H9 (cell line): ENCODE measurements around the gene PRMT2. TPM values are rescaled to one million over a fixed set of nuclear protein-coding genes. Genes with fewer than 3 reads are reported as not detected.

ENCODE experiments used
- DNase-seq: peaks from one replicate; pipeline ENCODE4 v3.0.0-alpha.2; 2017
- H2AFZ ChIP-seq: one replicate; pipeline ENCODE4 v1.6.1; 2013; ENCODE audit warnings: mild to moderate bottlenecking, low read length, control low read depth, moderate library complexity
- H2AK5ac ChIP-seq: 2 replicates; pipeline ENCODE4 v1.6.1; 2013; ENCODE audit warnings: low read length, control low read depth, mixed read lengths; ENCODE audit not compliant: insufficient read length
- H2BK120ac ChIP-seq: one replicate; pipeline ENCODE4 v1.6.1; 2013; ENCODE audit warnings: low read depth, mild to moderate bottlenecking, low read length, control low read depth, inconsistent platforms; ENCODE audit not compliant: poor library complexity, severe bottlenecking
- H2BK12ac ChIP-seq: 2 replicates; pipeline ENCODE4 v1.6.1; 2013; ENCODE audit warnings: low read length, control low read depth, mixed read lengths, low read depth; ENCODE audit not compliant: insufficient read length
- H2BK15ac ChIP-seq: 2 replicates; pipeline ENCODE4 v1.6.1; 2013; ENCODE audit warnings: low read depth, low read length, control low read depth
- H2BK20ac ChIP-seq: one replicate; pipeline ENCODE4 v1.6.1; 2013; ENCODE audit warnings: low read depth, mild to moderate bottlenecking, low read length, control low read depth, inconsistent platforms; ENCODE audit not compliant: poor library complexity, severe bottlenecking
- H2BK5ac ChIP-seq: 2 replicates; pipeline ENCODE4 v1.6.1; 2013; ENCODE audit warnings: low read length, control low read depth, mixed read lengths; ENCODE audit not compliant: insufficient read length
- H3K14ac ChIP-seq: 2 replicates; pipeline ENCODE4 v1.6.1; 2013; ENCODE audit warnings: low read length, control low read depth; ENCODE audit not compliant: insufficient read depth
- H3K18ac ChIP-seq: 2 replicates; pipeline ENCODE4 v1.6.1; 2013; ENCODE audit warnings: low read depth, mild to moderate bottlenecking, mixed read lengths, low read length, control low read depth; ENCODE audit not compliant: insufficient read length
- H3K23ac ChIP-seq: 2 replicates; pipeline ENCODE4 v1.6.1; 2013; ENCODE audit warnings: low read length, control low read depth, mixed read lengths, low read depth; ENCODE audit not compliant: insufficient read length
- H3K23me2 ChIP-seq: 2 replicates; pipeline ENCODE4 v1.6.1; 2013; ENCODE audit warnings: low read depth, mild to moderate bottlenecking, mixed read lengths, low read length, control low read depth; ENCODE audit not compliant: insufficient read length, poor library complexity, severe bottlenecking
- H3K27ac ChIP-seq: 2 replicates; pipeline ENCODE4 v1.5.1; 2013; ENCODE audit warnings: low read length, control low read depth, mixed read lengths, low read depth; ENCODE audit not compliant: insufficient read length
- H3K27me3 ChIP-seq: 2 replicates; pipeline ENCODE4 v1.6.1; 2013; ENCODE audit warnings: low read length, control low read depth, inconsistent platforms; ENCODE audit not compliant: insufficient read depth
- H3K4ac ChIP-seq: 2 replicates; pipeline ENCODE4 v1.6.1; 2013; ENCODE audit warnings: low read depth, mild to moderate bottlenecking, control low read depth, inconsistent platforms, low read length, moderate library complexity
- H3K4me1 ChIP-seq: 2 replicates; pipeline ENCODE4 v1.6.1; 2013; ENCODE audit warnings: low read length, control low read depth, inconsistent platforms; ENCODE audit not compliant: insufficient read depth
- H3K4me2 ChIP-seq: 2 replicates; pipeline ENCODE4 v1.6.1; 2013; ENCODE audit warnings: low read length, control low read depth, mixed read lengths; ENCODE audit not compliant: insufficient read length, insufficient read depth
- H3K56ac ChIP-seq: 2 replicates; pipeline ENCODE4 v1.6.1; 2013; ENCODE audit warnings: low read depth, mild to moderate bottlenecking, mixed read lengths, low read length, control low read depth; ENCODE audit not compliant: insufficient read length
- H3K79me1 ChIP-seq: 2 replicates; pipeline ENCODE4 v1.6.1; 2013; ENCODE audit warnings: low read depth, mild to moderate bottlenecking, moderate library complexity, low read length, control low read depth, inconsistent platforms; ENCODE audit not compliant: insufficient read depth, poor library complexity, severe bottlenecking
- H3K79me2 ChIP-seq: 2 replicates; pipeline ENCODE4 v1.6.1; 2013; ENCODE audit warnings: low read length, control low read depth, inconsistent platforms; ENCODE audit not compliant: insufficient read depth
- H3K9ac ChIP-seq: 2 replicates; pipeline ENCODE4 v1.6.1; 2013; ENCODE audit warnings: low read length, control low read depth, mixed read lengths; ENCODE audit not compliant: insufficient read length; ENCODE audit errors: extremely low read depth
- H3K9me3 ChIP-seq: one replicate; pipeline ENCODE4 v1.6.1; 2013; ENCODE audit warnings: low read depth, low read length, inconsistent platforms; ENCODE audit not compliant: control insufficient read depth
- H3T11ph ChIP-seq: one replicate; pipeline ENCODE4 v1.6.1; 2013; ENCODE audit warnings: mild to moderate bottlenecking, low read length, control low read depth, inconsistent platforms
- H4K20me1 ChIP-seq: one replicate; pipeline ENCODE4 v1.6.1; 2013; ENCODE audit not compliant: control insufficient read depth, insufficient read length, insufficient read depth
- H4K5ac ChIP-seq: 2 replicates; pipeline ENCODE4 v1.6.1; 2013; ENCODE audit warnings: low read depth, mild to moderate bottlenecking, mixed read lengths, low read length, control low read depth; ENCODE audit not compliant: insufficient read length
- H4K8ac ChIP-seq: replicated peaks from 2 replicates; pipeline ENCODE4 v1.6.1; 2013; ENCODE audit warnings: low read length, control low read depth, mixed read lengths, low read depth; ENCODE audit not compliant: insufficient read length
- H4K91ac ChIP-seq: 2 replicates; pipeline ENCODE4 v1.6.1; 2013; ENCODE audit warnings: low read depth, mild to moderate bottlenecking, moderate library complexity, mixed read lengths, low read length, control low read depth; ENCODE audit not compliant: insufficient read length
- H3K27ac Mint-ChIP-seq, 3 experiments: 2 replicates in 2 of 3; 3 replicates in 1 of 3; pipeline ENCODE4 v1.8.0; 2020 to 2021; ENCODE audit warnings: mixed read lengths in 3 of 3, mild to moderate bottlenecking in 1 of 3, moderate library complexity in 1 of 3
- H3K27me3 Mint-ChIP-seq: 2 replicates; pipeline ENCODE4 v1.8.0; 2021; ENCODE audit warnings: low read depth, mild to moderate bottlenecking, moderate library complexity, mixed read lengths
- H3K36me3 Mint-ChIP-seq, 3 experiments: 2 replicates in 2 of 3; 3 replicates in 1 of 3; pipeline ENCODE4 v1.8.0; 2020 to 2021; ENCODE audit warnings: low read depth in 3 of 3, mixed read lengths in 3 of 3; ENCODE audit not compliant: insufficient read depth in 1 of 3
- H3K4me1 Mint-ChIP-seq, 2 experiments: 2 replicates each; pipeline ENCODE4 v1.8.0; 2020; ENCODE audit warnings: mixed read lengths in 2 of 2
- H3K4me3 Mint-ChIP-seq, 2 experiments: 2 replicates in 1 of 2; 3 replicates in 1 of 2; pipeline ENCODE4 v1.8.0; 2020 to 2021; ENCODE audit warnings: mild to moderate bottlenecking in 2 of 2, mixed read lengths in 2 of 2, moderate library complexity in 1 of 2
- H3K9me3 Mint-ChIP-seq, 2 experiments: 2 replicates in 1 of 2; 3 replicates in 1 of 2; pipeline ENCODE4 v1.8.0; 2020; ENCODE audit warnings: mild to moderate bottlenecking in 2 of 2, mixed read lengths in 2 of 2, moderate library complexity in 1 of 2
- WGBS: extraction: QIAGEN DNeasy Blood & Tissue Kit; methylation state at CpG from one replicate; pipeline ENCODE4 v1.1.7; 2013; ENCODE audit warnings: missing lambda C conversion rate, low lambda C conversion rate, mixed read lengths; ENCODE audit not compliant: insufficient read length; ENCODE audit errors: extremely low coverage; 5-methylcytosine and 5-hydroxymethylcytosine counted together
- total RNA-seq: library from RNA; stranded (reverse); gene quantifications from 2 replicates; pipeline ENCODE4 v1.2.1, GENCODE V29; 2021
- TF ChIP-seq, protein P1 (sequence below): fragments of 200-600 bp; sonication (generic); conservative IDR thresholded peaks from 3 replicates; pipeline ENCODE4 v1.8.0; 2021; ENCODE audit warnings: antibody characterized with exemption, mild to moderate bottlenecking

PRMT2 gene
- total RNA-seq, 1 experiment from 2014 or later, result 53.7 TPM

DNA sequence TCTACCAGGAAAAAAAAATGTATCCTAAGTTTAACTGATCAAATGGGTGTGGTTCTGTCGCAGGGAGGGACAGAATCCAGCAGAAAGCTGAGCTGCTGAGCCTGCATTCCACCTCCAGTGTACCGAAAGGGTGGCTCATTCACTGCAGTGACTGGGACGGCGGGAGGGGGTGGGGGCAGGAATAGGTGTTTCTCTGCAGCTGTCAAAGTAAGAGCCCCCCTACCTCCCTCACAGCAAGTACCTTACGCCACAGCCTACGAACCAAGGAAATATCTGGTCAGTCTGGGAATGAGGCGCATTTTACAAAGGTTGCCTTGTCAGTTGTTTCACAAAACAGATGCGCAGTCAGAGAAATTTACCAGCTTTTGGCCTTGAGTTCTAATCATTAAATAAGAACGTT is 32.2 kb upstream of the PRMT2 start:
- no CpG with 5 or more reads among the region's 9 CpGs for WGBS
- TF ChIP-seq, protein P1, sequence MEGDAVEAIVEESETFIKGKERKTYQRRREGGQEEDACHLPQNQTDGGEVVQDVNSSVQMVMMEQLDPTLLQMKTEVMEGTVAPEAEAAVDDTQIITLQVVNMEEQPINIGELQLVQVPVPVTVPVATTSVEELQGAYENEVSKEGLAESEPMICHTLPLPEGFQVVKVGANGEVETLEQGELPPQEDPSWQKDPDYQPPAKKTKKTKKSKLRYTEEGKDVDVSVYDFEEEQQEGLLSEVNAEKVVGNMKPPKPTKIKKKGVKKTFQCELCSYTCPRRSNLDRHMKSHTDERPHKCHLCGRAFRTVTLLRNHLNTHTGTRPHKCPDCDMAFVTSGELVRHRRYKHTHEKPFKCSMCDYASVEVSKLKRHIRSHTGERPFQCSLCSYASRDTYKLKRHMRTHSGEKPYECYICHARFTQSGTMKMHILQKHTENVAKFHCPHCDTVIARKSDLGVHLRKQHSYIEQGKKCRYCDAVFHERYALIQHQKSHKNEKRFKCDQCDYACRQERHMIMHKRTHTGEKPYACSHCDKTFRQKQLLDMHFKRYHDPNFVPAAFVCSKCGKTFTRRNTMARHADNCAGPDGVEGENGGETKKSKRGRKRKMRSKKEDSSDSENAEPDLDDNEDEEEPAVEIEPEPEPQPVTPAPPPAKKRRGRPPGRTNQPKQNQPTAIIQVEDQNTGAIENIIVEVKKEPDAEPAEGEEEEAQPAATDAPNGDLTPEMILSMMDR, result no peak
- Mint-ChIP-seq H3K27me3 (peaks cover 8% of the 10 kb centered on the region), H3K36me3 (no peaks in the 10 kb centered on the region; a peak in 1 of 7 replicates), H3K4me1 (peaks cover 16 to 32% of the 10 kb centered on the region in 2 experiments), H3K9me3 (no peaks in the 10 kb centered on the region), H3K4me3 (no peak overlapping the region), H3K27ac (no peak overlapping the region)
- H2AK5ac ChIP-seq, result no peak overlapping the region
- H2BK5ac ChIP-seq, result no peak overlapping the region
- H3K23me2 ChIP-seq, result no peaks in the 10 kb centered on the region
- no peak overlapping the region for H3K14ac ChIP-seq
- H3T11ph ChIP-seq, result no peak overlapping the region
- no peaks in the 10 kb centered on the region for H3K79me1 ChIP-seq
- no peak overlapping the region for H3K56ac ChIP-seq
- H4K5ac ChIP-seq, result no peak overlapping the region
- H4K20me1 ChIP-seq, result no peaks in the 10 kb centered on the region
- no peaks in the 10 kb centered on the region for H3K4me1 ChIP-seq
- no peak overlapping the region for H2BK15ac ChIP-seq
- peak; percentile 57 for DNase-seq
- H3K4me2 ChIP-seq, result no peak overlapping the region
- H3K18ac ChIP-seq, result no peak overlapping the region
- no peaks in the 10 kb centered on the region for H3K27me3 ChIP-seq
- no peak overlapping the region for H3K4ac ChIP-seq
- no peak overlapping the region for H2BK12ac ChIP-seq
- no peak overlapping the region for H3K23ac ChIP-seq
- H3K9me3 ChIP-seq, result no peaks in the 10 kb centered on the region
- no peaks in the 10 kb centered on the region for H3K79me2 ChIP-seq
- no peak overlapping the region for H4K8ac ChIP-seq
- no peak overlapping the region for H3K9ac ChIP-seq
- H2BK20ac ChIP-seq, result no peak overlapping the region
- H3K27ac ChIP-seq, result no peak overlapping the region
- no peak overlapping the region for H2AFZ ChIP-seq
- no peak overlapping the region for H4K91ac ChIP-seq
- no peak overlapping the region for H2BK120ac ChIP-seq
